Neuronal stem cell (in vitro differentiated cells): ENCODE data around the gene TSPOAP1.

Experiments used
- DNase-seq: peaks from one replicate; pipeline ENCODE4 v3.0.0-alpha.2; 2013; ENCODE audit warnings: low spot score
- H2AFZ ChIP-seq: one replicate; pipeline ENCODE4 v1.6.1; 2013; ENCODE audit warnings: mild to moderate bottlenecking, low read length, inconsistent platforms
- H2AK5ac ChIP-seq: 2 replicates; pipeline ENCODE4 v1.6.1; 2013; ENCODE audit warnings: low read depth, mild to moderate bottlenecking, inconsistent platforms, low read length, moderate library complexity, mixed read lengths
- H2BK120ac ChIP-seq: 2 replicates; pipeline ENCODE4 v1.6.1; 2013; ENCODE audit warnings: low read depth, mild to moderate bottlenecking, inconsistent platforms, low read length, moderate library complexity, mixed read lengths
- H2BK12ac ChIP-seq: one replicate; pipeline ENCODE4 v1.6.1; 2013; ENCODE audit warnings: low read length, inconsistent platforms
- H2BK15ac ChIP-seq: 2 replicates; pipeline ENCODE4 v1.6.1; 2013; ENCODE audit warnings: mild to moderate bottlenecking, low read length, inconsistent platforms, mixed read lengths
- H2BK5ac ChIP-seq: one replicate; pipeline ENCODE4 v1.6.1; 2013; ENCODE audit warnings: inconsistent platforms, mild to moderate bottlenecking, low read length, moderate library complexity
- H3K14ac ChIP-seq: one replicate; pipeline ENCODE4 v1.6.1; 2013; ENCODE audit warnings: low read length, inconsistent platforms
- H3K18ac ChIP-seq: 2 replicates; pipeline ENCODE4 v1.6.1; 2013; ENCODE audit warnings: low read length, inconsistent platforms
- H3K23ac ChIP-seq: 2 replicates; pipeline ENCODE4 v1.6.1; 2013; ENCODE audit warnings: low read depth, mild to moderate bottlenecking, mixed read lengths, low read length, inconsistent platforms; ENCODE audit not compliant: poor library complexity
- H3K27ac ChIP-seq: replicated peaks from 3 replicates; pipeline ENCODE4 v1.5.1; 2013; ENCODE audit warnings: low read length, inconsistent platforms
- H3K27me3 ChIP-seq, 3 experiments: 2 replicates each; pipeline ENCODE4 v1.6.1; 2013; ENCODE audit warnings: low read length in 3 of 3, mild to moderate bottlenecking in 2 of 3, inconsistent platforms in 1 of 3, low read depth in 1 of 3, mixed read lengths in 1 of 3, moderate library complexity in 1 of 3; ENCODE audit not compliant: control insufficient read depth in 3 of 3, insufficient read depth in 3 of 3
- H3K36me3 ChIP-seq, 2 donors: replicated peaks in 1 of 2; 2 replicates each; pipeline ENCODE4 v1.6.1; 2013; ENCODE audit warnings: low read length in 2 of 2; ENCODE audit not compliant: control insufficient read depth in 2 of 2, insufficient read depth in 2 of 2
- H3K4ac ChIP-seq: 2 replicates; pipeline ENCODE4 v1.6.1; 2013; ENCODE audit warnings: inconsistent platforms, mild to moderate bottlenecking, low read length, moderate library complexity
- H3K4me1 ChIP-seq, 2 donors: 1 replicate in 1 of 2; 2 replicates in 1 of 2; pipeline ENCODE4 v1.6.1; 2013; ENCODE audit warnings: low read length in 2 of 2, low read depth in 1 of 2; ENCODE audit not compliant: control insufficient read depth in 2 of 2, insufficient read depth in 1 of 2
- H3K4me2 ChIP-seq: one replicate; pipeline ENCODE4 v1.6.1; 2013; ENCODE audit warnings: mild to moderate bottlenecking, low read length, inconsistent platforms; ENCODE audit not compliant: insufficient read depth, poor library complexity, severe bottlenecking
- H3K4me3 ChIP-seq, 2 donors: 2 replicates each; pipeline ENCODE4 v1.5.1; 2013; ENCODE audit warnings: low read length in 2 of 2, mild to moderate bottlenecking in 2 of 2, inconsistent platforms in 1 of 2, moderate library complexity in 1 of 2
- H3K79me1 ChIP-seq: one replicate; pipeline ENCODE4 v1.6.1; 2013; ENCODE audit warnings: low read depth, mild to moderate bottlenecking, inconsistent platforms, low read length, moderate library complexity
- H3K9ac ChIP-seq: one replicate; pipeline ENCODE4 v1.6.1; 2013; ENCODE audit warnings: mild to moderate bottlenecking, low read depth, low read length, inconsistent platforms; ENCODE audit not compliant: poor library complexity
- H3K9me3 ChIP-seq, 2 donors: replicated peaks in 1 of 2; 2 replicates each; pipeline versions ENCODE3 to v1.6.1; 2013; ENCODE audit warnings: low read length in 2 of 2, mild to moderate bottlenecking in 2 of 2, inconsistent platforms in 1 of 2, low read depth in 1 of 2, mixed read lengths in 1 of 2, moderate library complexity in 1 of 2; ENCODE audit not compliant: control insufficient read depth in 2 of 2, insufficient read depth in 1 of 2
- H4K8ac ChIP-seq: one replicate; pipeline ENCODE4 v1.6.1; 2013; ENCODE audit warnings: low read depth, mild to moderate bottlenecking, inconsistent platforms, low read length, moderate library complexity
- H4K91ac ChIP-seq: one replicate; pipeline ENCODE4 v1.6.1; 2013; ENCODE audit warnings: low read length, low read depth, mild to moderate bottlenecking, inconsistent platforms; ENCODE audit not compliant: poor library complexity
- WGBS, 2 donors: extraction: QIAGEN DNeasy Blood & Tissue Kit; methylation state at CpG; one replicate each; pipeline ENCODE4 v1.1.7; 2013; ENCODE audit warnings: missing lambda C conversion rate in 2 of 2, mixed read lengths in 1 of 2; ENCODE audit not compliant: insufficient read length in 2 of 2, insufficient replicate concordance in 1 of 2; ENCODE audit errors: extremely low coverage in 2 of 2; 5-methylcytosine and 5-hydroxymethylcytosine counted together

The TSPOAP1 gene

GRCh38 chr17:58356231-58356630 lies 27.6 kb upstream of the TSPOAP1 start:
- H3K4me1 ChIP-seq = peaks cover 7 to 8% of the 10 kb centered on the region in 2 donors
- no peak overlapping the region for H3K27ac ChIP-seq
- no peak overlapping the region for H2AK5ac ChIP-seq
- H3K36me3 ChIP-seq = no peaks in the 10 kb centered on the region
- no peak overlapping the region for H3K18ac ChIP-seq
- no peak overlapping the region for H3K4ac ChIP-seq
- H3K27me3 ChIP-seq = no peaks in the 10 kb centered on the region
- H3K23ac ChIP-seq = no peak overlapping the region
- no peak overlapping the region for H2AFZ ChIP-seq
- no peak for DNase-seq
- no peak overlapping the region for H2BK120ac ChIP-seq
- H2BK12ac ChIP-seq = no peak overlapping the region
- no peak overlapping the region for H2BK5ac ChIP-seq
- H3K79me1 ChIP-seq = peaks cover 5% of the 10 kb centered on the region
- no peak overlapping the region for H3K14ac ChIP-seq
- no peak overlapping the region for H4K8ac ChIP-seq
- WGBS, 2 donors = no CpG with 5 or more reads among the region's 1 CpG
- H3K9me3 ChIP-seq = no peaks in the 10 kb centered on the region
- H3K4me2 ChIP-seq = no peak overlapping the region
- H2BK15ac ChIP-seq = no peak overlapping the region
- H3K9ac ChIP-seq = no peak overlapping the region
- H3K4me3 ChIP-seq = no peak overlapping the region
- H4K91ac ChIP-seq = no peak overlapping the region

- H3K4ac ChIP-seq = no peak overlapping the region
- H3K18ac ChIP-seq = no peak overlapping the region
- H3K36me3 ChIP-seq = peaks cover 2 to 8% of the 10 kb centered on the region in 2 donors
- H3K9me3 ChIP-seq = no peaks in the 10 kb centered on the region
- no peak overlapping the region for H2BK15ac ChIP-seq
- no peak overlapping the region for H3K14ac ChIP-seq
- no peak for DNase-seq
- no peak overlapping the region for H3K23ac ChIP-seq
- H2BK120ac ChIP-seq = no peak overlapping the region
- no peak overlapping the region for H3K4me2 ChIP-seq
- H3K4me3 ChIP-seq = no peak overlapping the region
- no peak overlapping the region for H2AK5ac ChIP-seq
- no peak overlapping the region for H4K91ac ChIP-seq
- H3K4me1 ChIP-seq = peaks cover 10% of the 10 kb centered on the region in 2 donors
- no CpG with 5 or more reads among the region's 6 CpGs for WGBS, 2 donors
- H3K27ac ChIP-seq = no peak overlapping the region
- no peak overlapping the region for H2BK5ac ChIP-seq
- peak overlapping the region; percentile 38 for H2AFZ ChIP-seq
- no peak overlapping the region for H2BK12ac ChIP-seq
- H3K9ac ChIP-seq = no peak overlapping the region
- H3K27me3 ChIP-seq = no peaks in the 10 kb centered on the region
- H4K8ac ChIP-seq = no peak overlapping the region
- peaks cover 6% of the 10 kb centered on the region for H3K79me1 ChIP-seq
Observed at GRCh38 chr17:58354541-58355216, 26.1 kb upstream of the TSPOAP1 start.

DNA sequence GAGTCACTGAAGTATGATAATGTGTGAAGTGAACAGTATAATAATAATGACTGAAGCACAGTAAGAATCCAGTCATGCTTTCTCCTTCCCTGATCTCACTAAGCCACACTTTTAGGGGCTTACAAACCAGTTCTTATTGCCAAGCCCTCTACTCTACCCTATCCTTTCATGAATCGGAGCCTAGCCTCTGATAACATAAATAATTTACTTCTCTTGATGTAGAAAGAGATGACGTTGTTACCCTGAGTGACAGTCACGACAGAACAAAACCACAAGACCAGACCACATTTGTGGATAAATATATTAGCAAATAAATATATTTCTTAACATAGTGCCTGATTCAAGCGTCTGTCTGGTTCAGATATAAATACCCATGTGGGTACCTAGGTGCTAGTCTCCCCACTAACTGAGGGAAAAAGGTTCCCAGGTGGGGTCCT lies 24.8 kb upstream of the TSPOAP1 start:
- H3K27me3 ChIP-seq = no peaks in the 10 kb centered on the region
- H3K79me1 ChIP-seq = peaks cover 6% of the 10 kb centered on the region
- no peak overlapping the region for H3K4me2 ChIP-seq
- H3K4me1 ChIP-seq = peaks cover 10% of the 10 kb centered on the region in 2 donors
- H3K14ac ChIP-seq = no peak overlapping the region
- WGBS, 2 donors = no CpG with 5 or more reads among the region's 4 CpGs
- H2BK120ac ChIP-seq = no peak overlapping the region
- H2AFZ ChIP-seq = no peak overlapping the region
- no peak overlapping the region for H3K18ac ChIP-seq
- no peak overlapping the region for H2AK5ac ChIP-seq
- no peak overlapping the region for H3K9ac ChIP-seq
- no peak overlapping the region for H3K23ac ChIP-seq
- H2BK12ac ChIP-seq = no peak overlapping the region
- peak overlapping the region in 1 of 2 donors; percentile 95 for H3K4me3 ChIP-seq
- no peak overlapping the region for H4K91ac ChIP-seq
- no peaks in the 10 kb centered on the region for H3K9me3 ChIP-seq
- DNase-seq = no peak
- H4K8ac ChIP-seq = no peak overlapping the region
- no peak overlapping the region for H3K27ac ChIP-seq
- no peak overlapping the region for H2BK15ac ChIP-seq
- H3K36me3 ChIP-seq = peaks cover 8 to 20% of the 10 kb centered on the region in 2 donors
- no peak overlapping the region for H2BK5ac ChIP-seq
- no peak overlapping the region for H3K4ac ChIP-seq

DNA sequence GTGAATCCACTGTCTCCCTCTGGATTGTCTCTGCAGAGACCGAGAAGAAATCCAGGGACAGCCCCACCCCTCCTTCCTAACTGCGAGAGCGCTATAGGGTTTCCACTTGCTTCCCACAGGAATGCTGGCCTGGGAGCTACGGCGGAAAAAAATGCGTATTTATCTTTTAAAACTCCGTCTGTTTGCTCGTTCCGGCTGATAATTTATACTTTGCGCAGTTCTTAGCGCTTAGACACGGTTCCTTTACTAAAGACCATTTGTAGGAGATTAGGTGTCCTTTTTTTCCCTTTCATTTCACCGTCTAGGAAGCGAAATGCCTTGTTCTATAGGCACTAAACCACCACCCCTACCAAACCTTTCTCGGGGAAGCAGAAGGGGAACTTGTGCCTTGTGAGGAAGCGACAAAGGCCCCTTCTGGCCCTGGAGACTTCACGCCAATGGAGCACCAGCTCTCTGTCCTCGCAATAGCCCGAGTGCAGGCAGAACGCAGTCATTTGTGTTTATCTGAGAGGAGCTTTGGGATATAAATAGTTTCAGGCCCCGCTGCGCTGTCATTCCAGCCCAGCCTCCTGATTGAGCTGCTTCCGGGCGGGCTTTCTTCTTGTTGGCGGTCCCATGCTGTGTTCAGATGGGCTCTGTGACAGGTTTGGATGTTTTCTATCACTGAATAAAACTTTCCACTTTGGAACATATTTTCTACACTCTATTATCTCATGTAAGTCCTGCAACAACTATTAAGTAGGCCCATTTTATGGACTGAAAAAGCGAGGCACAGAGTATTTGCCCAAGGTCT lies 24.2 kb upstream of the TSPOAP1 start:
- H2AK5ac ChIP-seq = no peak overlapping the region
- H3K27ac ChIP-seq = peak overlapping the region; percentile 85
- no peak overlapping the region for H3K23ac ChIP-seq
- H2AFZ ChIP-seq = peak overlapping the region; percentile 89
- no peak overlapping the region for H2BK12ac ChIP-seq
- H3K9ac ChIP-seq = no peak overlapping the region
- peak overlapping the region; percentile 85 for H3K4me2 ChIP-seq
- H3K4ac ChIP-seq = no peak overlapping the region
- H2BK5ac ChIP-seq = no peak overlapping the region
- H2BK120ac ChIP-seq = no peak overlapping the region
- no peak overlapping the region for H3K14ac ChIP-seq
- peaks cover 14 to 26% of the 10 kb centered on the region in 2 donors for H3K36me3 ChIP-seq
- WGBS, 2 donors = no CpG with 5 or more reads among the region's 26 CpGs
- H3K79me1 ChIP-seq = peaks cover 6% of the 10 kb centered on the region
- H3K9me3 ChIP-seq = no peaks in the 10 kb centered on the region
- DNase-seq = peak; percentile 51
- H3K4me1 ChIP-seq = peaks cover 10% of the 10 kb centered on the region in 2 donors
- peak overlapping the region; percentile 55 for H3K18ac ChIP-seq
- H3K27me3 ChIP-seq = no peaks in the 10 kb centered on the region
- no peak overlapping the region for H2BK15ac ChIP-seq
- no peak overlapping the region for H4K8ac ChIP-seq
- H3K4me3 ChIP-seq = peak overlapping the region; percentile 79 to 95
- no peak overlapping the region for H4K91ac ChIP-seq
